WTC11 (cell line): ENCODE results near the gene DUS1L. TPM values are rescaled to one million over a fixed set of nuclear protein-coding genes. Genes with fewer than 3 reads are reported as not detected.

Experiments used
- ATAC-seq: fragments of 200-7000 bp; cut with Tn5 transposase; 2 replicates; pipeline ENCODE4 v1.10.0; 2021; ENCODE audit warnings: mild to moderate bottlenecking, moderate library complexity
- CTCF ChIA-PET: fragments of 300-600 bp; sonication (Branson Sonifier 250); formaldehyde crosslinking; loops from one replicate; lab custom pipeline; 2021; ENCODE audit warnings: antibody characterized with exemption; lab: Charles Lee
- POLR2A ChIA-PET: fragments of 350-600 bp; sonication (Branson Sonifier 250); formaldehyde crosslinking; loops from one replicate; lab custom pipeline; 2021; ENCODE audit warnings: antibody characterized with exemption; lab: Charles Lee
- DNase-seq: peaks from one replicate; pipeline ENCODE4 v3.0.0; 2021; ENCODE audit warnings: low spot score
- H3K27ac Mint-ChIP-seq: 2 replicates; pipeline ENCODE4 v1.8.0; 2021; ENCODE audit warnings: mixed read lengths
- H3K27me3 Mint-ChIP-seq: 2 replicates; pipeline ENCODE4 v1.8.0; 2021; ENCODE audit warnings: low read depth, mild to moderate bottlenecking, moderate library complexity, mixed read lengths
- H3K36me3 Mint-ChIP-seq: 2 replicates; pipeline ENCODE4 v1.8.0; 2021; ENCODE audit warnings: mixed read lengths
- H3K4me1 Mint-ChIP-seq: 2 replicates; pipeline ENCODE4 v1.8.0; 2022; ENCODE audit warnings: mixed read lengths
- H3K4me3 Mint-ChIP-seq: 2 replicates; pipeline ENCODE4 v1.8.0; 2021; ENCODE audit warnings: mild to moderate bottlenecking, moderate library complexity, mixed read lengths
- H3K9me3 Mint-ChIP-seq: 2 replicates; pipeline ENCODE4 v1.8.0; 2021; ENCODE audit warnings: mixed read lengths
- CREB1 ChIP-seq: sonication (generic); formaldehyde crosslinking; IDR thresholded peaks from 2 replicates; pipeline ENCODE4 v1.8.0; 2023; ENCODE audit warnings: mild to moderate bottlenecking, missing genetic modification reagents
- ETV6 ChIP-seq: sonication (generic); formaldehyde crosslinking; IDR thresholded peaks from 2 replicates; pipeline ENCODE4 v1.8.1; 2022; ENCODE audit warnings: mild to moderate bottlenecking, missing genetic modification reagents
- FOXP1 ChIP-seq: sonication (generic); formaldehyde crosslinking; IDR thresholded peaks from 2 replicates; pipeline ENCODE4 v1.8.0; 2022; ENCODE audit warnings: missing genetic modification reagents, mild to moderate bottlenecking, moderate library complexity, borderline replicate concordance
- NFATC4 ChIP-seq: fragments of 250-450 bp; sonication (Bioruptor Pico); IDR thresholded peaks from 2 replicates; pipeline ENCODE4 v1.9.0; 2021; ENCODE audit warnings: mild to moderate bottlenecking
- NFYB ChIP-seq: sonication (generic); formaldehyde crosslinking; conservative IDR thresholded peaks from 2 replicates; pipeline ENCODE4 v1.8.0; 2022; ENCODE audit warnings: low read depth, missing genetic modification reagents
- NR1H2 ChIP-seq: sonication (generic); formaldehyde crosslinking; IDR thresholded peaks from 2 replicates; pipeline ENCODE4 v1.9.0; 2021; ENCODE audit warnings: mild to moderate bottlenecking, moderate library complexity, missing genetic modification reagents
- OVOL2 ChIP-seq: fragments of 250-450 bp; sonication (Bioruptor Pico); IDR thresholded peaks from 2 replicates; pipeline ENCODE4 v1.9.0; 2021; ENCODE audit warnings: mild to moderate bottlenecking, borderline replicate concordance
- RELA ChIP-seq: sonication (generic); formaldehyde crosslinking; IDR thresholded peaks from 2 replicates; pipeline ENCODE4 v1.8.1; 2022; ENCODE audit warnings: missing genetic modification reagents, mild to moderate bottlenecking, borderline replicate concordance
- TEAD1 ChIP-seq: sonication (generic); formaldehyde crosslinking; IDR thresholded peaks from 2 replicates; pipeline ENCODE4 v1.8.0; 2022; ENCODE audit warnings: mild to moderate bottlenecking, missing genetic modification reagents
- TEAD4 ChIP-seq: sonication (generic); formaldehyde crosslinking; IDR thresholded peaks from 2 replicates; pipeline ENCODE4 v1.8.0; 2022; ENCODE audit warnings: mild to moderate bottlenecking, missing genetic modification reagents
- TP53 ChIP-seq: sonication (generic); formaldehyde crosslinking; IDR thresholded peaks from 2 replicates; pipeline ENCODE4 v1.8.1; 2023; ENCODE audit warnings: mild to moderate bottlenecking, missing genetic modification reagents
- total RNA-seq: library from RNA; stranded (reverse); gene quantifications from 3 replicates; pipeline ENCODE4 v1.2.3, GENCODE V29; 2021
- TF ChIP-seq, protein P1 (sequence below): sonication (generic); formaldehyde crosslinking; IDR thresholded peaks from 2 replicates; pipeline ENCODE4 v1.8.0; 2023; ENCODE audit warnings: missing genetic modification reagents
- TF ChIP-seq, protein P2 (sequence below): fragments of 250-450 bp; sonication (Bioruptor Pico); IDR thresholded peaks from 2 replicates; pipeline ENCODE4 v1.9.0; 2021; ENCODE audit warnings: mild to moderate bottlenecking, borderline replicate concordance
- TF ChIP-seq, protein P3 (sequence below): fragments of 250-450 bp; sonication (Bioruptor Pico); IDR thresholded peaks from 2 replicates; pipeline ENCODE4 v1.9.0; 2021; ENCODE audit warnings: mild to moderate bottlenecking
- TF ChIP-seq, protein P4 (sequence below): sonication (generic); formaldehyde crosslinking; conservative IDR thresholded peaks from 2 replicates; pipeline ENCODE4 v1.8.1; 2022; ENCODE audit warnings: mild to moderate bottlenecking, missing genetic modification reagents
- TF ChIP-seq, protein P5 (sequence below): sonication (generic); formaldehyde crosslinking; IDR thresholded peaks from 2 replicates; pipeline ENCODE4 v1.8.1; 2023; ENCODE audit warnings: mild to moderate bottlenecking, moderate library complexity, missing genetic modification reagents
- TF ChIP-seq, protein P6 (sequence below): sonication (generic); formaldehyde crosslinking; conservative IDR thresholded peaks from 2 replicates; pipeline ENCODE4 v1.8.1; 2023; ENCODE audit warnings: mild to moderate bottlenecking, low read depth, missing genetic modification reagents, moderate library complexity

DUS1L gene
- total RNA-seq, 1 experiment from 2014 or later: 120 TPM

DNA sequence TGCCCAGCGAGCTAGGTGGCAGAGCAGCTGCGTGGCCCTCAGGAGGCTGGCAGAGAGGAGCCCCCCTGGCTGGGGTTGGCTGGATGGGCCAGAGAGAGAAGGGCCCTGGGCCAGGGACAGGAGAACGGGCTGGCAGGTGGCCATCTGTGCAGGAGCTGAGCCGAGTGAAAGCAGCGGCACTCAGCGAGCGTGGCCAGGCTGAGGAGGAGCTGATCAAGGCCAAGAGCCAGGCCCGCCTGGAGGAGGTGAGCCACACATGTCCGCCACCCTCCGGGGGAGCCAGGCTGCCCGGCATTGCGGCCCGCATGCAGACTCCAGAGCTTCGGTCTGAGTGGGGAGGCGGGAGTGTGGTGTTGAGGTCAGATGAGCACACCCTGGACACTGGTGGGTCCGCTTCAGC, 36.2 kb downstream of the DUS1L start (continued):
- no peak for TF ChIP-seq TEAD1 (CRISPR knock-in tag)
- TF ChIP-seq RELA: no peak
- no peak for TF ChIP-seq NFYB (CRISPR knock-in tag)
- no peak for TF ChIP-seq TP53 (CRISPR knock-in tag)
- TF ChIP-seq, protein P1, sequence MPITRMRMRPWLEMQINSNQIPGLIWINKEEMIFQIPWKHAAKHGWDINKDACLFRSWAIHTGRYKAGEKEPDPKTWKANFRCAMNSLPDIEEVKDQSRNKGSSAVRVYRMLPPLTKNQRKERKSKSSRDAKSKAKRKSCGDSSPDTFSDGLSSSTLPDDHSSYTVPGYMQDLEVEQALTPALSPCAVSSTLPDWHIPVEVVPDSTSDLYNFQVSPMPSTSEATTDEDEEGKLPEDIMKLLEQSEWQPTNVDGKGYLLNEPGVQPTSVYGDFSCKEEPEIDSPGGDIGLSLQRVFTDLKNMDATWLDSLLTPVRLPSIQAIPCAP (CRISPR knock-in tag): no peak
- no peak for TF ChIP-seq NFATC4
- TF ChIP-seq, protein P2, sequence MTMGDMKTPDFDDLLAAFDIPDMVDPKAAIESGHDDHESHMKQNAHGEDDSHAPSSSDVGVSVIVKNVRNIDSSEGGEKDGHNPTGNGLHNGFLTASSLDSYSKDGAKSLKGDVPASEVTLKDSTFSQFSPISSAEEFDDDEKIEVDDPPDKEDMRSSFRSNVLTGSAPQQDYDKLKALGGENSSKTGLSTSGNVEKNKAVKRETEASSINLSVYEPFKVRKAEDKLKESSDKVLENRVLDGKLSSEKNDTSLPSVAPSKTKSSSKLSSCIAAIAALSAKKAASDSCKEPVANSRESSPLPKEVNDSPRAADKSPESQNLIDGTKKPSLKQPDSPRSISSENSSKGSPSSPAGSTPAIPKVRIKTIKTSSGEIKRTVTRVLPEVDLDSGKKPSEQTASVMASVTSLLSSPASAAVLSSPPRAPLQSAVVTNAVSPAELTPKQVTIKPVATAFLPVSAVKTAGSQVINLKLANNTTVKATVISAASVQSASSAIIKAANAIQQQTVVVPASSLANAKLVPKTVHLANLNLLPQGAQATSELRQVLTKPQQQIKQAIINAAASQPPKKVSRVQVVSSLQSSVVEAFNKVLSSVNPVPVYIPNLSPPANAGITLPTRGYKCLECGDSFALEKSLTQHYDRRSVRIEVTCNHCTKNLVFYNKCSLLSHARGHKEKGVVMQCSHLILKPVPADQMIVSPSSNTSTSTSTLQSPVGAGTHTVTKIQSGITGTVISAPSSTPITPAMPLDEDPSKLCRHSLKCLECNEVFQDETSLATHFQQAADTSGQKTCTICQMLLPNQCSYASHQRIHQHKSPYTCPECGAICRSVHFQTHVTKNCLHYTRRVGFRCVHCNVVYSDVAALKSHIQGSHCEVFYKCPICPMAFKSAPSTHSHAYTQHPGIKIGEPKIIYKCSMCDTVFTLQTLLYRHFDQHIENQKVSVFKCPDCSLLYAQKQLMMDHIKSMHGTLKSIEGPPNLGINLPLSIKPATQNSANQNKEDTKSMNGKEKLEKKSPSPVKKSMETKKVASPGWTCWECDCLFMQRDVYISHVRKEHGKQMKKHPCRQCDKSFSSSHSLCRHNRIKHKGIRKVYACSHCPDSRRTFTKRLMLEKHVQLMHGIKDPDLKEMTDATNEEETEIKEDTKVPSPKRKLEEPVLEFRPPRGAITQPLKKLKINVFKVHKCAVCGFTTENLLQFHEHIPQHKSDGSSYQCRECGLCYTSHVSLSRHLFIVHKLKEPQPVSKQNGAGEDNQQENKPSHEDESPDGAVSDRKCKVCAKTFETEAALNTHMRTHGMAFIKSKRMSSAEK (CRISPR knock-in tag): no peak
- TF ChIP-seq, all 79 proteins: peak for 0

DNA sequence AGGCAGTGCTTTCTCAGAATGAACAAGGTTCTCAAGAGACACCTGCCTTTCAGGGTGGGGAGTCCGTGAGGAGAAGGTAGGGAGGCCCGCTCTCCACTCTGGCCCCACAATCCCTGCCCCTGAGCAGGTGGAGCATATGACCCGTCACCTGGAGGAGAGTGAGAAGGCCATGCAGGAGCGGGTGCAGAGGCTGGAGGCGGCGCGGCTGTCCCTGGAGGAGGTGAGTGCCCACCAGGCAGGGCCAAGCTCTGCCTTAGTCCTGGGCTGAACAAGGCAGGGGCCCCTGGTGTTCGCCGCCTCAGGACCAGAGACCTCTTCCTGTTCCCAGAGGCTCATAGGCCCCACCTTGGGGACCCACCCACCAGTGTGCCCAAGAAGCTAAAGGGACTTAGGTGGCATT, 36.6 kb downstream of the DUS1L start:
- no peak for TF ChIP-seq ETV6 (CRISPR knock-in tag)
- TF ChIP-seq, protein P3, sequence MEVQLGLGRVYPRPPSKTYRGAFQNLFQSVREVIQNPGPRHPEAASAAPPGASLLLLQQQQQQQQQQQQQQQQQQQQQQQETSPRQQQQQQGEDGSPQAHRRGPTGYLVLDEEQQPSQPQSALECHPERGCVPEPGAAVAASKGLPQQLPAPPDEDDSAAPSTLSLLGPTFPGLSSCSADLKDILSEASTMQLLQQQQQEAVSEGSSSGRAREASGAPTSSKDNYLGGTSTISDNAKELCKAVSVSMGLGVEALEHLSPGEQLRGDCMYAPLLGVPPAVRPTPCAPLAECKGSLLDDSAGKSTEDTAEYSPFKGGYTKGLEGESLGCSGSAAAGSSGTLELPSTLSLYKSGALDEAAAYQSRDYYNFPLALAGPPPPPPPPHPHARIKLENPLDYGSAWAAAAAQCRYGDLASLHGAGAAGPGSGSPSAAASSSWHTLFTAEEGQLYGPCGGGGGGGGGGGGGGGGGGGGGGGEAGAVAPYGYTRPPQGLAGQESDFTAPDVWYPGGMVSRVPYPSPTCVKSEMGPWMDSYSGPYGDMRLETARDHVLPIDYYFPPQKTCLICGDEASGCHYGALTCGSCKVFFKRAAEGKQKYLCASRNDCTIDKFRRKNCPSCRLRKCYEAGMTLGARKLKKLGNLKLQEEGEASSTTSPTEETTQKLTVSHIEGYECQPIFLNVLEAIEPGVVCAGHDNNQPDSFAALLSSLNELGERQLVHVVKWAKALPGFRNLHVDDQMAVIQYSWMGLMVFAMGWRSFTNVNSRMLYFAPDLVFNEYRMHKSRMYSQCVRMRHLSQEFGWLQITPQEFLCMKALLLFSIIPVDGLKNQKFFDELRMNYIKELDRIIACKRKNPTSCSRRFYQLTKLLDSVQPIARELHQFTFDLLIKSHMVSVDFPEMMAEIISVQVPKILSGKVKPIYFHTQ (CRISPR knock-in tag): no peak
- TF ChIP-seq, protein P4, sequence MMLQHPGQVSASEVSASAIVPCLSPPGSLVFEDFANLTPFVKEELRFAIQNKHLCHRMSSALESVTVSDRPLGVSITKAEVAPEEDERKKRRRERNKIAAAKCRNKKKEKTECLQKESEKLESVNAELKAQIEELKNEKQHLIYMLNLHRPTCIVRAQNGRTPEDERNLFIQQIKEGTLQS (CRISPR knock-in tag): no peak
- TF ChIP-seq, protein P5, sequence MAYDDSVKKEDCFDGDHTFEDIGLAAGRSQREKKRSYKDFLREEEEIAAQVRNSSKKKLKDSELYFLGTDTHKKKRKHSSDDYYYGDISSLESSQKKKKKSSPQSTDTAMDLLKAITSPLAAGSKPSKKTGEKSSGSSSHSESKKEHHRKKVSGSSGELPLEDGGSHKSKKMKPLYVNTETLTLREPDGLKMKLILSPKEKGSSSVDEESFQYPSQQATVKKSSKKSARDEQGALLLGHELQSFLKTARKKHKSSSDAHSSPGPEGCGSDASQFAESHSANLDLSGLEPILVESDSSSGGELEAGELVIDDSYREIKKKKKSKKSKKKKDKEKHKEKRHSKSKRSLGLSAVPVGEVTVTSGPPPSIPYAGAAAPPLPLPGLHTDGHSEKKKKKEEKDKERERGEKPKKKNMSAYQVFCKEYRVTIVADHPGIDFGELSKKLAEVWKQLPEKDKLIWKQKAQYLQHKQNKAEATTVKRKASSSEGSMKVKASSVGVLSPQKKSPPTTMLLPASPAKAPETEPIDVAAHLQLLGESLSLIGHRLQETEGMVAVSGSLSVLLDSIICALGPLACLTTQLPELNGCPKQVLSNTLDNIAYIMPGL (CRISPR knock-in tag): no peak
- TF ChIP-seq OVOL2 (CRISPR knock-in tag): no peak
- no peak for TF ChIP-seq FOXP1
- TF ChIP-seq CREB1 (CRISPR knock-in tag): no peak
- TF ChIP-seq NR1H2: no peak
- TF ChIP-seq TEAD4 (CRISPR knock-in tag): no peak
- TF ChIP-seq, protein P6, sequence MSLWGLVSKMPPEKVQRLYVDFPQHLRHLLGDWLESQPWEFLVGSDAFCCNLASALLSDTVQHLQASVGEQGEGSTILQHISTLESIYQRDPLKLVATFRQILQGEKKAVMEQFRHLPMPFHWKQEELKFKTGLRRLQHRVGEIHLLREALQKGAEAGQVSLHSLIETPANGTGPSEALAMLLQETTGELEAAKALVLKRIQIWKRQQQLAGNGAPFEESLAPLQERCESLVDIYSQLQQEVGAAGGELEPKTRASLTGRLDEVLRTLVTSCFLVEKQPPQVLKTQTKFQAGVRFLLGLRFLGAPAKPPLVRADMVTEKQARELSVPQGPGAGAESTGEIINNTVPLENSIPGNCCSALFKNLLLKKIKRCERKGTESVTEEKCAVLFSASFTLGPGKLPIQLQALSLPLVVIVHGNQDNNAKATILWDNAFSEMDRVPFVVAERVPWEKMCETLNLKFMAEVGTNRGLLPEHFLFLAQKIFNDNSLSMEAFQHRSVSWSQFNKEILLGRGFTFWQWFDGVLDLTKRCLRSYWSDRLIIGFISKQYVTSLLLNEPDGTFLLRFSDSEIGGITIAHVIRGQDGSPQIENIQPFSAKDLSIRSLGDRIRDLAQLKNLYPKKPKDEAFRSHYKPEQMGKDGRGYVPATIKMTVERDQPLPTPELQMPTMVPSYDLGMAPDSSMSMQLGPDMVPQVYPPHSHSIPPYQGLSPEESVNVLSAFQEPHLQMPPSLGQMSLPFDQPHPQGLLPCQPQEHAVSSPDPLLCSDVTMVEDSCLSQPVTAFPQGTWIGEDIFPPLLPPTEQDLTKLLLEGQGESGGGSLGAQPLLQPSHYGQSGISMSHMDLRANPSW: no peak
- H3K4me1 Mint-ChIP-seq: peaks cover 11% of the 10 kb centered on the region
- H3K27me3 Mint-ChIP-seq: no peaks in the 10 kb centered on the region; the same call in 1 of the 2 replicates
- H3K27ac Mint-ChIP-seq: no peak overlapping the region
- H3K4me3 Mint-ChIP-seq: no peak overlapping the region
- no peak for DNase-seq
- no peaks in the 10 kb centered on the region for H3K36me3 Mint-ChIP-seq
- ChIA-PET POLR2A (no interaction called here), CTCF (interaction anchor here (1.5 to 5.7 kb wide), 7 partner anchors 9 to 126 kb away, joined by 4 to 119 read pairs (median 8); partner anchors contain the start of genes CENPX, DCXR and LRRC45)
- no peaks in the 10 kb centered on the region for H3K9me3 Mint-ChIP-seq
- ATAC-seq: no peak
